T follicular helper cell (primary cell): ENCODE results near the gene PGGHG.
"Not testable (repeated sequence)": the region's sequence is repeated elsewhere in the genome, so short reads cannot be mapped to it uniquely, and the experiment has no call there.

Experiments
- DNase-seq: peaks from one replicate; pipeline ENCODE4 v3.0.0-alpha.2; 2020; ENCODE audit warnings: low read depth

PGGHG gene

DNA sequence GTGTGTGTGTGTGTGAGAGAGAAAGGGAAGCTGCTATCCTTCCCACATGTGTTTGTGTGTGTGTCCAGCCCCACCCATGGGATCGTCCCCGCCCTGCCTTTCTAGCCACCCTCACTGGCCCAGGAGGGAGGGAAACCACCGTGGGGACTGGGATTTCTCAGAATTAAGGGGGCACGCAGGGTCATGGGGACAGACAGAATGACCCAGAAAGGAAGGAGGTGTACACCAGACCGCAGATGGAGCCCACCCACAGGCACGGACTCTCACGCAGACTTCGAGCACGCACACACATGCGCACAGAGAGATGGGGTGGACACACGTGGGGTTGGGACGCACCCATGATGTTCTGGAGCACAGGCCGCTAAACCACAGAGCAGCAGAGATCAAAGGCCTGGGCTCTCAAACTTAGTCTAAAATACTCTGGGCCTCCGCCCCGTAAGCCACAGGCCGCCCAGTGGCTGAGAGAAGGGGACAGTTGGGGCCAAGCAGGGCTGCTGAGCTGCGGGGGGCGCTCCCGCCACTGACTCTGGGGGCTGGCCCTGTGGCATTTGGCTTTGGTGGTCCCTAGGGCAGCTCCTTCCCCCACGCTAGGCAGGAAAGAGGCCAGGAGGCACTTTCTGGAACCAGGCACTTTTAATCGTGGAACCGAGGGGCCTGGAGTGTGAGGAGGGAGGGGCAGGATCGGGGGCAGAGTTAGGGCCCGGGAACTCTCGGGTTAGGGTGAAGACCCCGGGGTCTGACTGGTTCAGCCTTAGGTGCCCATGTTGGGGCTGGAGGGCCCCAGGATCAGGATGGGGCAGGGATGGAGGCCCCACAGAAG is 8.9 kb downstream of the PGGHG start:
- no peak for DNase-seq

DNA sequence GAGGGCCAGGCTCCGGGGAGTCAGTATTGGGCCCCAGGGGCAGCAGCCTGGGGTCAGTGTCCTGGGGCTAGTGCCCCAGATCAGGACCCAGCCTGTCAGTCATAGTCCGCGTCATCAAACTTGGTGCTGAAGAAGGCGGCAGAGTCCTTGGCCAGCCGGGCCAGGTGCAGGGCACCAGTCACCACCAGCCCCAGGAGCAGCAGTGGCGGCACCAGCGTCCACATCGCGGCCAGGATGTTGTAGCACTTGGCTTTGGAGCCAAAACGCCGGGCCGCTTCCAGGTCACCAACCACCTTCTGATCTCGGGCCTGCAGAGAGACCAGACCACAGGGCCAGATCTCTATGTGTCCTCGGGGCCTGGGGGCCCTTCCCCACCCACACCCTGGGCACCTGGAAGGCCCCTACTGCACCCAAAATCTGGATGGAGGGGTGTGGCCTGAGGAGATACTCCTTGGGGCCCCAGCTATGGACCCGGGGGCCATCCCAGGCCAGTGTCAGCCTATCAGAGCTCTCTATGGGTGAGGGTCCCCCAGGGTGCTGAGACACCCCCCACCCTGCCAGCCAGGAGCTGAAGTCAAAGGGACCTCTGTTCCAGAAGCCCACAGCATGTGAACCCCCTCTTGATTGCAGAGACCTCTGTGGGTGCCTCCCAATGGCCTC is 9.6 kb downstream of the PGGHG start:
- DNase-seq: no peak

DNA sequence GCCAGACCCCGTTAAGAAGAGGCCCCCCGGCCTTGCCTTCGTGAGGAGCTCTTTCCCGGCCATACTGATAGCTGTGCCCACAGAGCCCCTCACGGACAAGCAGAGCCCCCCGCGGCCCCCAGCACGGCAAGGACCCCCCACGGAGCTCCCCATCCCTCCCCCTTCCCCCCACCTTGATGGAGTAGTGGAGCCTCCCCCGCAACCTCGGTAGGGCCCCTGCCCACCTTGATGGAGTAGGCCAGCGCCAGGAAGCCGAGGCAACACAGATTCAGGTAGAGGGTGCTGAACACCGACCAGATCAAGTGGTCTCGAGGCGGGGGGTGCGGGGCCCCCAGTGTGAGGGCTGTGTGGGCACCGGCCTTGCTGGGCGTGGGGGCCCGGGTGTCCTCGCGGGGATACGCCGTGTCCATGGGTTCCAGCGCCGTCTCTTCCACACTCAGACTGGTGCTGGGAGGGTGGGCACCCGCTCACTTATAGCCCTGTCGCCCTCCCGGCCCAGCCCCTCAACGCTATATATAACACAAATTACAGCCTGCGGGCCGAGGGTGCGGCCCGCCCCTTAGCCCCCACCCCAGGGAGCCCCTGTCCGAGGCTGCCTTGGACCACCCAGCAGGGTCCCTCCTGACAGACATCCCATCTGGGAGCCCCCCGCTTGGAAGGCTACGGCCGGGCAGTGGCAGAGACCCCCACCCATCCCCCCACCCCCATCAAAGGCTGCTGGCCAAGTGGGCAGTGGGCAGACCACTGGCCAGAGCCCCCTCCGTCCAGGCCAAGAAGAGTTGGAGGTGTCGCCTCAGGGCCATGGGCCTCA is 10.4 kb downstream of the PGGHG start, which contains the start of gene IFITM5:
Gene IFITM5 (minus strand): TSS at position 446 of the 811 bp plus-strand sequence. CDS start 36 bp downstream, at position 410.
- no peak for DNase-seq

DNA sequence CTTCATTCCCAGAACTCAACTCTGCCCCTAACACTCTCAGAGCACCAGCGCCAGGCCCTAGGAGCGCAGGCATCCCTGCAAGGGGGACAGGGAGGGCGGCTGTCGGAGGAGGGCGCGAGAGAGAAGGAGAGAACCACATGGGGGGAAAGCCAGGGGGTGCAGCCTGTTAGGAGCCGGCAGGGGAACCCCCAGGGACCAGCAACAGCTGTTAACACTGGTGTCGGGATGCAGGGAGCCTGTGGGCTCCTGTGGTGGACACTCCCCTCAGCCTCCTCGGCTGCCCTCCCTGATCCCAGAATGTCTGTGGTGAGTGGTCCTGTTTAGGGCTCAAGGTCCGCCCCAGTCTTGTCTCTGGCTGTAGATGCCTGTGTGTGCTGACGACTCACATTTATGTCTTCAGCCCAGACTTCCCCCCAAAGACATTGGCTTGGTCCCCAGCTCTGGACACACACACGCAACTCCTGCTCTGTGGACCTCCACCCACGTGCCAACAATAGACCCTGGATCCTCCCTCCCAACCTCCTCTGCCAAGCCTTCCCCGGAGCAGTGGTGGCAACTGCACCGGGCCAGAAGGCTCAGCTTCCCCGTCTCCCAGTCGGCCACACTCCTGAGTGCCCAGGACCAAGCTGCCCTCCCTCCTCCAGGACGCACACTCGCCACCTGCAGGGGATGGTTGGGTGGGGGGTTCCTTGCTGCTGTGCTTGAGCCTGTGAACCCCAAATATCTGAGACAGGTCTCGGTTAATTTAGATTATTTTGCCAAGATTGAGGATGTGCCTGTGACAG is 11.2 kb downstream of the PGGHG start:
- no peak for DNase-seq

DNA sequence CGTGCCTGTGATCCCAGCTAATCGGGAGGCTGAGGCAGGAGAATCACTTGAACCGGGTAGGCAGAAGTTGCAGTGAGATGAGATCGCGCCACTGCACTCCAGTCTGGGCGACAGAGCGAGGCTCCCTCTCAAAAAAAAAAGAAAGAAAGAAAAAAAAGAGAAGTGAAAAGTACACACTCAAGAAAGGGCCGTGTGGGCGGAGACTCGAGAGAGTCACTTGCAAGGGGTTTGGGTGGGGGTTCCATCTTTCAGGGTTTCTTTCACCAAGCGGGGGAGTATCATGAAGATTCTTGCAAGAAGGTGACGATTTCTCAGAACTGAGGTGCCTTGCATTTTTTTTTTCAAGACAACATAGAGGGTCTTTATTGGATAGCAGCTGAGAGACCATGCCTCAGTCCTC is 14.4 kb downstream of the PGGHG start:
- no peak for DNase-seq

DNA sequence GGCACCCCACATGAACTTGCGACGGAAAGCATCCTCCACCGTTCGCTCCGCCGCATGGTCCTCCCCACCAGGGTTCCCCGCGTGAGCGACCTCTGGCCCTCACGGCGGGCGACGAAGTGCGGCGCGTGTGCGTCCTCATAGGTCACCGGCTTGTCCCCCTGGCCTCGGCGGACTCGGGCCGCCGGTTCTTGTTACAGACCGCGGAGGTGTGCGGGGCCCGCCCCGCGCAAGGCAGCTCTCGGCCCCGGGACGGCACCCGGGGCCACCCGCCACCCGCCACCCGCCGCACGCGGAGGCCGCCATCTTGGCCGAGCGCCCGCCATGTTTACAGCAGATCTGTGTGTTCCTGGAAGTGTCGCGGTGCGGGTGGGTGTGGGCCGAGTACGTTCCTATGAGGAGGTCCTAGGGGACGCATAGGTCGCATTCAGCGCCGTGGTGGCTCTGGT is 15.2 kb downstream of the PGGHG start:
- no peak for DNase-seq

DNA sequence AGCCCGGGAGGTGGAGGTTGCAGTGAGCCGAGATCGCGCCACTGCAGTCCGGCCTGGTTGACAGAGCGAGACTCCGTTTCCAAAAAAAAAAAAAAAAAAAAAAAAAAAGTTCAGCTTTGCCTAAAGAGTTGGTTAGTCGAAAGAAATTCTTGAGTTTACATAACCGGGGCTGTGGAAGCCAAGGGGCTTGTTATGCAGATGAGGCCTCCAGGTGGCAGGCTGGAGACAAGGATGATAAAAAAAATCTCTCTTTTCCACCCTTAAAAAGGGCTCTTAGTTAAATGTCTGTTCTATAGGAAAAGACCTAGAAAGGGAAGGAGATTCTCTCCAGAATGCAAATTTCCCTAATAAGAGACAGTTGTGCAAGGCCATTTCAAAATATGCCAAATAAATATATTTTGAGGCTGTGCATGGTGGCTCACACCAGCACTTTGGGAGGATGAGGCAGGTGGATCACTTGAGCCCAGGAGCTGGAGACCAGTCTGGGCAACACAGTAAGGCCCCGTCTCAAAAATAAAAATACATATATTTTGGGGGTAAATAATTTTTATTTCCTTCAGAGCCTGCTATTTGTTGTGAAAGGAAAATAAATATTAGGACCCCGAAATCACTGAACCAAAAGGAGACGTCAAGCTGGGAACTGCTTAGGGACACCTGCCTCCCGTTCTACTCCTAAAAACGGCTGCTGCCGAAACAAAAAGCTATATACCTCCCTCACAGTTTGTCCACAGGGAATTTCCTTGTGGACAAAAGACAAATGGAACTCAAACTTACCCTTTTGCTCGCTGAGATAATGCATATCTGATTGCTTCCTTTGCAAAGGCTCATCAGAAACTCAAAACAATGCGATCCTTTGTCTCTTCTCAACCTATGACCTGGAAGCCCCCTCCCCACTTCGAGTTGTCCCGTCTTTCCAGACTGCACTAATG is 16.3 kb downstream of the PGGHG start:
- DNase-seq: no peak

DNA sequence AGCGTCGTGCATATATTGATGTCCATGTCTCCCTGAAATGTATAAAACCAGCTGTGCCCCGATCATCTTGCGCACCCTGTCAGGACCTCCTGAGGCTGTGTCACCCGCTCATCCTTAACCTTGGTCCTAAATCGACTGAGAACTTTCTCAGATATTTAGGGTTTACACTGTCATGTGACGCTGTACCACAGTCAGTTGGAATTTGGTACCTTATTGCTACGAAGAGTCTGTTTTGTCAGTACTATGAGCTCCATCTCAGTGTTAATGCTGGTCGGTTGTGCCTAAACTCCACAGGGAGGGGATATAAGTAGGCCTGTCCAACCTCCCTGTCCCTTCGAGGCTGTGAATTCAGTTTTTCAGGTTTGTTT is 16.9 kb downstream of the PGGHG start:
- no peak for DNase-seq

DNA sequence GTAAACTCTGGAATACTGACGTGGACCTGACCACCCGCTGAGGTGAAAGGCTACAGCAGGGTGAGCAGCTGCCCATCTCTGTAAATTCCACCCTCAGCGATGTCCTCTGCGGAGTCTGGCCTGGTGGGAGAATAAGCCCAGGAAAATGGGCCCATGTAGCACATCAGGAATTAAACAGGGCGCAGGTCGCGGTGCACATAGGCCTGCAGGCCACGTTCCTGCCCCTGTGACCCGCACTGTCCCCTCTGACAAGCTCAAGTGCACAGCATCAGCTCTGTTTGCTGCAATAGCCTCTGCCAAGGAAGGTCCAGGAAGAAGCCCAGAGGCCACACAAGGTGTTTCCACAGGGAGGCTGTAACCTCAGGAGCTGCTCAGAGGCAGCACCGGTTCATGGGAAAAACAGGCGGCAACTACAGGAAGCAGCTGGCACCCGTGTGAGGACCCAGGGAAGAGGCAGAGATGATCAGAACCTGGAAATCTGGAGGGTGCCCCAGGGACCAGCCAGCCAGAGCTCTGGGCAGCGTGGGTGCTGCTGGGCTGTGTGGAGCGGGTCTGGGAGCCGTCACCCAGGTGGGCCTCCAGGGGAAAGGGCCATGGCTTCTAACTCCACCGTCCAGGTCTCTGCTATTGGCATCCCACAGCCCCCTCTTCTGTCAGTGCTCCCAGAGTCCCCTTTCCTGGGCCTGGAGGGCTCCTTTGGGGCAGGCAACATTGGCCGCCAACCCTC is 17.9 kb downstream of the PGGHG start:
- no peak for DNase-seq

DNA sequence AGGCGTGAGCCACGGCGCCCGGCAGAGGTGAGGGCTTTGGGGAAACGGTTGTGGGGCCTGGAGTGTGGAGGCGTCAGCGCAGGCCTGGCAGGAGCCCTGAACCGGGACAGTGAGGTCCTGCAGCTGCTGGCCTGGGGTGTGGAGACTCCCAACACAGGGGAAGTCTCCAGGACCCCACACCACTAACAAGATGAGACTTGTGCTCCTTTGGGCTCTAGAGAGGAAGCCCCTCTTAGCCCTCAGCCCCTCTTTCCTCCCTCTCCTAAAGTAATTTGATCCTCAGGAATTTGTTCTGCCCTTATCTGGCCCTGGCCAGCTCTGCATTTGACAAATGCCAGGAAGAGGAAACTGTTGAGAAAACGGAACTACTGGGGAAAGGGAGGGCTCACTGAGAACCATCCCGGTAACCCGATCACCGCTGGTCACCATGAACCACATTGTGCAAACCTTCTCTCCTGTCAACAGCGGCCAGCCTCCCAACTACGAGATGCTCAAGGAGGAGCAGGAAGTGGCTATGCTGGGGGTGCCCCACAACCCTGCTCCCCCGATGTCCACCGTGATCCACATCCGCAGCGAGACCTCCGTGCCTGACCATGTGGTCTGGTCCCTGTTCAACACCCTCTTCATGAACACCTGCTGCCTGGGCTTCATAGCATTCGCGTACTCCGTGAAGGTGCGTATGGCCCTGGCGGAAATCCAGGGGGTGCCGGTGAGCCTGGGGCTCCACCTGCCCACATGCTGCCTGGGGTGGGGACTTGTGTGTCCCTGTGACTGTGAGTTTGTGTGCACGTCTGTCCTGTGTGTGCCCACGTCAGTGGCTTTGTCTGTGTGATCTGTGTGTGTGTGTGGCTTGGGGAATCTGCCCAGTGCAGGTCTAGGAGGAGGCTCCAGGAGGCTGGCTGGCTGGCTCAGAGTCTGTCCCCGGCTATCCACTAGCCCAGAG is 19.1 kb downstream of the PGGHG start, which contains the start of gene IFITM2:
Gene IFITM2 (plus strand): TSS at position 51 of the 943 bp plus-strand sequence. CDS start 377 bp downstream, at position 428.
- DNase-seq: not testable (repeated sequence)

DNA sequence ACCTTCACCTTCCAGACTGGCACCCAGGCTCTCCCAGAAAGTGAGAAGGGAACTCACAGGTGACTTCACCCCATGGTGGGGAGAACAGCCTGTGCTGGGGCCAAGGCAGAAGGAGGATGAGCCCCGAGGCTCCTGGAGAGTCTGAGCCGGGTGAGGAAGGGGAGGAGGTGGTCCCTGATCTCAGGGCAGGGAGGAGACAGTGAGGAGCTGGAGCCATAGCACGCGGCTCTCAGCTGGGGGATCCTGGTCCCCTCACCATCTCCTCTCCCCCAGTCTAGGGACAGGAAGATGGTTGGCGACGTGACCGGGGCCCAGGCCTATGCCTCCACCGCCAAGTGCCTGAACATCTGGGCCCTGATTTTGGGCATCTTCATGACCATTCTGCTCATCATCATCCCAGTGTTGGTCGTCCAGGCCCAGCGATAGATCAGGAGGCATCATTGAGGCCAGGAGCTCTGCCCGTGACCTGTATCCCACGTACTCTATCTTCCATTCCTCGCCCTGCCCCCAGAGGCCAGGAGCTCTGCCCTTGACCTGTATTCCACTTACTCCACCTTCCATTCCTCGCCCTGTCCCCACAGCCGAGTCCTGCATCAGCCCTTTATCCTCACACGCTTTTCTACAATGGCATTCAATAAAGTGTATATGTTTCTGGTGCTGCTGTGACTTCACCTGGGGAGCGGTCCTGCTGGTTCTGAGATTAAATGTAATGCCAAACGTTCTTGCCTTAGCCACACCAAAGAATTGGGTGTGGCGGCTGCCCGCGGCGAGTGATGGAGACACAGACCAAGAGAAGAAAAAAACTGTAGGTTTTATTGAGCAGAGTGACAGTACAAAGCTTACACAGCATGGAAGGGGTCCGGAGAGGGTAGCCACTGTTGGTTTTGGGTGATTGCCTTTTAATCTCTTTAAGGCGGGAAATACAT is 20.1 kb downstream of the PGGHG start:
- DNase-seq: not testable (repeated sequence)

DNA sequence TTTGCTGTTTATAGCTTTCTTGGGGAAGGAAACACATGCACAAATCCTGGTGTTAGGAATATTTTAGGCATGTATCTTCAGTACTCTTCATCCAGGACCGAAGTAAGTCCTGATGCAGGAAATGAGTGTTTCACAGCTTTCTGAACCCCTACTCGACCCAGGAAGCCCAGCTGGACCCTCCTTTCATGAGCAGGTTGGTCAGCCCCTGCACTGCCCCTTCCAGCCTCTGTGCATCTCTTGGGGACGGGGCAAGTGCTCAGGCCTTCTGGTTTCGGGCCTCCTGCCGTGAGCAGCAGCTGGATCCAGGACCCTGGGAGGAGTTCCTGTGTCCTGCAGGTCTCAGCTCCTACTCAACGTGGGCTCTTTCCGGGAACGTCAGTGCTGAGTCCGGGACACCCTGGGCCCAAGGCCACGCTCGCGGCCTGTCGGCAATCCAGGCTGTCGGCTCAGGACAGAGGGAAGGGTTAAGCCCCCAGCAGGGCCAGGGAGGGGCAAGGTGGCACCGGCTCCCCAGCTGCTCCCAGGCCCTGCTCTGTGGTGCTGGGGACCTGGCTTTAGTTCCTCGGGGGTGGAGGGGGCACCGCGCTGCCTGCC is 21.1 kb downstream of the PGGHG start:
- DNase-seq: not testable (repeated sequence)

DNA sequence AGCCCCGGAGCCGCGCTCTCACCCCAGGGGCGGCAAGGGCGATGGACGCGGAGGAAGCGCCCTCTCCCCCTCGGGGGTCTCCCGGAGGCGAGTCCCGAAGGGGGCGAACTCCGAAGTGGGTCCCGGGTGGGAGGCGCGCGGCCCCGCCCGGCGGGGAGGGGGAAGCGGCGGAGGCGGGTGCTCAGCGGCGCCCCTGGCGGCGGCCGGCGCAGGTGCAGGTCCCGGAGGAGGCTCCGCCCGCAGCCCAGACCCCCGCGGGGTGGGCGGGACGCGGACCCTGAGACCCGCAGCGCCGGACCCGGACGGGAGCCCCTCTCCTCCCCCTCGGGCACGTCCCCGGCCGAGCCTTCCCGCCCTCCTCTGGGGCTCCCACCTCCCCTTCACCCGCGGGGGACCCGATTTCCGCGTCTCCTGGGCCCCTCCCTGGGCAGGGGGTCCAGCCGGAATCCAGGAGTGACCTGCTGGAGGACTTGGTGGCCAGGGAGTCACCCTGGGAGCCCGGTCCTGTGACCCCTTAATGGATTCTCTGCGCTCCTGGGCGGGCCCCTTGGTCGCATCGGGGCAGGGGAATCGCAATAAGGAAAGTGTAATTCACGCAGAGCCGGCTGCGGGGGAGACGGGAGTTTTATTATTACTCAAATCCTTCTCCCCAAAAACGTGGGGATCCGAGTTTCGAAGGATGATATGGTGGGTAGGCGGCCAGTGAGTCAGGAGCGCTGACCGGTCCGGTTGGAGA is 22.3 kb downstream of the PGGHG start:
- DNase-seq: not testable (repeated sequence)

DNA sequence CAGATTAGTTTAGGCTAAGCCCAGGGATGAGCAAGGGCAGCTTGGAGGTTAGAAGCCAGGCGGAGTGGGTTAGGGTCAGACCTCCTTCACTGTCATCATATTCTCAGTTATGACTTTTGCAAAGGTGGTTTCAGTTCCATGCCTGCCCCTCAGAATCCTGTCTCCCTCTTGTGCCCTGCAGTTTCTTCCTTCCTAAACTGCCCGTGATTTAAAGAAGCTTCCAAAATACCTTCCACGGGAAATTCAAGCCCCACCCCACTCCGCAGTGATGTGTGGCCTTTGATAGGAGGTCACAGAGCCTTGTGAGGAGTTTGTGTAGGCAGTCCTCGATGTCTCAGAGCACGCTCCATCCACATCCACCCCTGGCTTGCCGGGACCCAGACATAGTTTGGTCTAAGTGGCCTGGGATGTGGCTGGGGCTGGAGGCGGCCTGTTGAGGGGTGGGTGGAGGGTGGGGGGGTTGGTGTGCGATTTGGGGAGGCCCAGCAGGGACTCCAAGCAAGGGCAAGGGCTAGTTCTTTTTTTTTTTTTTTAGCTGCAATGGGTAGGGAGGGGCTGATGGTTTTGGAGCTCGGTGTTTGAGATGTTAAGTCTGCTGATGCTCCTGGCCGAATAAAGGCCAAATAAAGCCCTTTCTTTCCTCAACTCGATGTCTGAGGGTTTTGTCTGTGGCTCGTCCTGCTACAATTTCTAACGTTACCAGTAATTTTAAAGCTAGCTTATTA is 23.3 kb downstream of the PGGHG start:
- DNase-seq: no peak

DNA sequence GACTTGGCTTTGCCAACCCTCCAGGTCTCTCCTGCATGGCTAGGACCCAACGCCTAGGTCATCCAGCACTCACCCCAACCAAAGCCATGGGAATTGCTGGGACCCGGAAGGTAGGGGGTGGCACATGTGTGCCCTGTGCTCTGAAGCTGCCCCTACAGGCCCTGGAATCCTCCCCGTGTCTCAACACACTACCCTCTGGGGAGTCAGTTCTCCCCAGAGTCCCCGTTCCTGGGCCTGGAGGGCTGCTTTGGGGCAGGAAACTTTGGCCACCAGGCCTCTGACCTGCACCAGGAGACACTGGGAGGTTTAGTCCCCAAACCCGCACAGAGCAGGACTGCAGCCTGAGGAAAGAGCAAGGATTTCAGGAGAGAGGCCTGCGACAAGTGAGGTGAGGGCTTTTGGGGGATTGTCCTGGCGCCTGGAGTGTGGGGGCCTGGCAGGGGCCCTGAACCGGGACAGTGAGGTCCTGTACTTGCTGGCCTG is 24.4 kb downstream of the PGGHG start:
- DNase-seq: no peak
